GM23338 (cell line): ENCODE data around the gene ANAPC13. TPM values are rescaled to one million over a fixed set of nuclear protein-coding genes. Genes with fewer than 3 reads are reported as not detected.

Experiments
- ATAC-seq: fragments of 200-7000 bp; cut with Tn5 transposase; 3 replicates; pipeline ENCODE4 v1.9.1; 2020
- DNase-seq: peaks from one replicate; pipeline ENCODE4 v3.0.0-alpha.2; 2015; ENCODE audit warnings: low spot score
- H2AFZ ChIP-seq: fragments of 200-600 bp; sonication (generic); 2 replicates; pipeline ENCODE4 v1.8.0; 2016; ENCODE audit warnings: antibody characterized with exemption, mild to moderate bottlenecking, moderate library complexity
- H3F3A ChIP-seq: fragments of 200-600 bp; sonication (generic); replicated peaks from 2 replicates; pipeline ENCODE4 v1.8.0; 2017; ENCODE audit warnings: antibody characterized with exemption, mixed run types, low read depth
- H3K27ac ChIP-seq: fragments of 200-600 bp; sonication (generic); 2 replicates; pipeline ENCODE4 v1.6.1; 2016; ENCODE audit warnings: low read depth
- H3K27me3 ChIP-seq: fragments of 200-600 bp; sonication (generic); 2 replicates; pipeline ENCODE4 v1.8.0; 2016; ENCODE audit warnings: mild to moderate bottlenecking, mixed run types, moderate library complexity; ENCODE audit not compliant: insufficient read depth
- H3K36me3 ChIP-seq: fragments of 200-600 bp; sonication (generic); 2 replicates; pipeline ENCODE4 v1.8.0; 2016; ENCODE audit warnings: mild to moderate bottlenecking; ENCODE audit not compliant: insufficient read depth
- H3K4me1 ChIP-seq: fragments of 200-600 bp; sonication (generic); 2 replicates; pipeline ENCODE4 v1.8.0; 2016; ENCODE audit warnings: mild to moderate bottlenecking, moderate library complexity; ENCODE audit not compliant: insufficient read depth
- H3K4me2 ChIP-seq: fragments of 200-600 bp; sonication (generic); 2 replicates; pipeline ENCODE4 v1.7.1; 2017; ENCODE audit warnings: mixed run types
- H3K4me3 ChIP-seq: fragments of 200-600 bp; sonication (generic); 2 replicates; pipeline ENCODE4 v1.6.1; 2016; ENCODE audit warnings: mixed run types
- H3K79me2 ChIP-seq: fragments of 200-600 bp; sonication (generic); replicated peaks from 2 replicates; pipeline ENCODE4 v1.8.0; 2017; ENCODE audit warnings: mild to moderate bottlenecking; ENCODE audit not compliant: insufficient read depth
- H3K9me2 ChIP-seq: fragments of 200-600 bp; sonication (generic); 2 replicates; pipeline ENCODE4 v1.8.0; 2017; ENCODE audit not compliant: insufficient read depth
- H4K20me1 ChIP-seq: fragments of 200-600 bp; sonication (generic); replicated peaks from 2 replicates; pipeline ENCODE4 v1.8.0; 2017; ENCODE audit warnings: mild to moderate bottlenecking; ENCODE audit not compliant: insufficient read depth
- H3K27ac Mint-ChIP-seq: 2 replicates; pipeline ENCODE4 v1.8.0; 2020; ENCODE audit warnings: inconsistent platforms, mild to moderate bottlenecking, moderate library complexity, mixed read lengths
- H3K27me3 Mint-ChIP-seq: 3 replicates; pipeline ENCODE4 v1.8.0; 2022; ENCODE audit warnings: low read depth, mild to moderate bottlenecking, moderate library complexity, mixed read lengths, inconsistent platforms; ENCODE audit not compliant: insufficient read depth, poor library complexity
- H3K36me3 Mint-ChIP-seq: 3 replicates; pipeline ENCODE4 v1.8.0; 2021; ENCODE audit warnings: low read depth, mild to moderate bottlenecking, inconsistent platforms, moderate library complexity, mixed read lengths
- H3K4me1 Mint-ChIP-seq: 3 replicates; pipeline ENCODE4 v1.8.0; 2020; ENCODE audit warnings: mild to moderate bottlenecking, inconsistent platforms, mixed read lengths
- H3K4me3 Mint-ChIP-seq: 3 replicates; pipeline ENCODE4 v1.8.0; 2021; ENCODE audit warnings: moderate library complexity, mild to moderate bottlenecking, inconsistent platforms, mixed read lengths
- H3K9me3 Mint-ChIP-seq: 3 replicates; pipeline ENCODE4 v1.8.0; 2020; ENCODE audit warnings: moderate library complexity, mild to moderate bottlenecking, inconsistent platforms, mixed read lengths
- CREB1 ChIP-seq: fragments of 250-450 bp; sonication (Bioruptor Pico); IDR thresholded peaks from 2 replicates; pipeline ENCODE4 v1.5.0; 2020; ENCODE audit warnings: low read depth, mild to moderate bottlenecking, moderate library complexity
- CTCF ChIP-seq, 2 experiments: fragments of 200-600 bp in 1 of 2; sonication (generic) in 1 of 2; conservative IDR thresholded peaks; 2 replicates each; pipeline versions ENCODE4 v1.5.1 to v1.6.1; 2016 to 2017; ENCODE audit warnings: antibody characterized with exemption in 2 of 2, low read depth in 2 of 2, mild to moderate bottlenecking in 2 of 2, moderate library complexity in 1 of 2
- EZH2phosphoT487 ChIP-seq: fragments of 200-600 bp; sonication (generic); IDR thresholded peaks from one replicate; pipeline ENCODE4 v1.8.1; 2018; ENCODE audit warnings: antibody characterized with exemption; ENCODE audit not compliant: unreplicated experiment
- JUNB ChIP-seq: IDR thresholded peaks from one replicate; pipeline ENCODE4 v1.6.1; 2016; ENCODE audit warnings: antibody characterized with exemption; ENCODE audit not compliant: unreplicated experiment
- NANOG ChIP-seq: IDR thresholded peaks from 2 replicates; pipeline ENCODE4 v1.6.1; 2016; ENCODE audit warnings: antibody characterized with exemption, borderline replicate concordance
- POLR2AphosphoS5 ChIP-seq: IDR thresholded peaks from 2 replicates; pipeline ENCODE4 v1.6.1; 2016; ENCODE audit warnings: antibody characterized with exemption, low read depth
- REST ChIP-seq: IDR thresholded peaks from one replicate; pipeline ENCODE4 v1.6.1; 2018; ENCODE audit warnings: antibody characterized with exemption; ENCODE audit not compliant: unreplicated experiment
- ZNF331 ChIP-seq: fragments of 250-450 bp; sonication (Bioruptor Pico); IDR thresholded peaks from 2 replicates; pipeline ENCODE4 v1.5.0; 2020; ENCODE audit warnings: low read depth, mild to moderate bottlenecking, moderate library complexity
- ZNF462 ChIP-seq: fragments of 250-450 bp; sonication (Bioruptor Pico); IDR thresholded peaks from 2 replicates; pipeline ENCODE4 v1.5.0; 2020; ENCODE audit warnings: mild to moderate bottlenecking, moderate library complexity
- polyA plus RNA-seq: library from polyadenylated mRNA; unstranded; fragments of >200 nt; fragmentation: Nextera tagmentation; extraction: Ambion mirVana; gene quantifications from 2 replicates; pipeline ENCODE4 v1.2.1, GENCODE V29; 2016
- total RNA-seq: library from RNA; depleted of rRNA; stranded (reverse); fragments of >200 nt; shearing (Covaris generic); gene quantifications from 2 replicates; pipeline ENCODE4 v1.2.3, GENCODE V29; 2014
- TF ChIP-seq, protein P1 (sequence below): IDR thresholded peaks from 2 replicates; pipeline ENCODE4 v1.6.1; 2016; ENCODE audit warnings: antibody characterized with exemption

ANAPC13 gene
- total and polyA plus RNA-seq, 2 experiments from 2014 or later: 44.4 to 76.8 TPM

- no peak for TF ChIP-seq REST
- TF ChIP-seq ZNF331 (CRISPR knock-in tag): no peak
- TF ChIP-seq POLR2AphosphoS5: no peak
- no peak for TF ChIP-seq CTCF (conservative IDR thresholded peaks at IDR 0.05; ENCODE audit: low read depth in 2 of 2)
- TF ChIP-seq, protein P1, sequence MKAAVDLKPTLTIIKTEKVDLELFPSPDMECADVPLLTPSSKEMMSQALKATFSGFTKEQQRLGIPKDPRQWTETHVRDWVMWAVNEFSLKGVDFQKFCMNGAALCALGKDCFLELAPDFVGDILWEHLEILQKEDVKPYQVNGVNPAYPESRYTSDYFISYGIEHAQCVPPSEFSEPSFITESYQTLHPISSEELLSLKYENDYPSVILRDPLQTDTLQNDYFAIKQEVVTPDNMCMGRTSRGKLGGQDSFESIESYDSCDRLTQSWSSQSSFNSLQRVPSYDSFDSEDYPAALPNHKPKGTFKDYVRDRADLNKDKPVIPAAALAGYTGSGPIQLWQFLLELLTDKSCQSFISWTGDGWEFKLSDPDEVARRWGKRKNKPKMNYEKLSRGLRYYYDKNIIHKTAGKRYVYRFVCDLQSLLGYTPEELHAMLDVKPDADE: no peak
- TF ChIP-seq CREB1 (CRISPR knock-in tag): no peak
- TF ChIP-seq EZH2phosphoT487: no peak
- no peak for TF ChIP-seq NANOG
Observed at GRCh38 chr3:134472831-134473230, 13.0 kb downstream of the ANAPC13 start (continued).

- no peak overlapping the region for H3K27ac ChIP-seq
- no peak overlapping the region for H2AFZ ChIP-seq
- peaks cover 1% of the 10 kb centered on the region for H3K27me3 Mint-ChIP-seq
- no peaks in the 10 kb centered on the region for H3K36me3 ChIP-seq
- H3K4me2 ChIP-seq: no peak overlapping the region
- no peaks in the 10 kb centered on the region for H3K9me3 Mint-ChIP-seq
- no peak overlapping the region for H3K4me3 ChIP-seq
- peaks cover 6% of the 10 kb centered on the region; the same call in 2 of the 3 replicates for H3K4me1 Mint-ChIP-seq
- DNase-seq: no peak
- ATAC-seq: no peak
- no peaks in the 10 kb centered on the region for H4K20me1 ChIP-seq
- no peaks in the 10 kb centered on the region for H3K27me3 ChIP-seq
- H3K79me2 ChIP-seq: no peaks in the 10 kb centered on the region
- no peaks in the 10 kb centered on the region for H3K9me2 ChIP-seq
- no peaks in the 10 kb centered on the region for H3K4me1 ChIP-seq
- no peak overlapping the region for H3K4me3 Mint-ChIP-seq
- peaks cover 6% of the 10 kb centered on the region for H3K36me3 Mint-ChIP-seq
- no peak overlapping the region for H3K27ac Mint-ChIP-seq
- H3F3A ChIP-seq: no peaks in the 10 kb centered on the region
- no peak for TF ChIP-seq JUNB
- TF ChIP-seq POLR2AphosphoS5: no peak
- no peak for TF ChIP-seq CREB1 (CRISPR knock-in tag)
- TF ChIP-seq EZH2phosphoT487: no peak
- TF ChIP-seq ZNF462 (CRISPR knock-in tag): no peak
- no peak for TF ChIP-seq NANOG
- TF ChIP-seq, protein P1: no peak
Observed at GRCh38 chr3:134471521-134472193, 14.1 kb downstream of the ANAPC13 start.
